GM12872 (cell line): ENCODE data around the gene PTCH1.

ENCODE experiments used
- TF ChIP-seq, protein P1 (sequence below): IDR thresholded peaks from 3 replicates; pipeline ENCODE4 v1.5.1; 2011; ENCODE audit warnings: low read depth, mild to moderate bottlenecking, low read length, moderate library complexity; ENCODE audit not compliant: insufficient read depth

PTCH1 gene

DNA sequence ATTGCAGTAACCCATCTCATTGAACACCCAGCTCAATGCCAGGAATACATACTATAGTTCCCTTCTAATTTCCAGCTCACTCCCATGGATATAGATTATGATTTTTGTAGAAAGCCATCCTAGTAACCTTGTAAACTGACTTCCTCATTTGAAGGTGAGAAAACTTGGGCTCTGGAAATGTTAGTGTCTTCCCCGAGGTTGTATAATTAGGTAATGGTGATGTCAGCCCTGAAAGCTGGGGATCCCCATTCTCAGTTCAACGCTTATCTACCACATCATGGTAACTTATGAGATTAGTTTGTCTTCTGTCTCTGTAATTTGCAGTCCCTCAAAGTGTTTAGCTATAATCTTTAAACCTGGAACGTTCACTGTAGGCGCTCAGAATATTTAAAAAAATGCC, 34.6 kb upstream of the PTCH1 start:
- TF ChIP-seq, protein P1, sequence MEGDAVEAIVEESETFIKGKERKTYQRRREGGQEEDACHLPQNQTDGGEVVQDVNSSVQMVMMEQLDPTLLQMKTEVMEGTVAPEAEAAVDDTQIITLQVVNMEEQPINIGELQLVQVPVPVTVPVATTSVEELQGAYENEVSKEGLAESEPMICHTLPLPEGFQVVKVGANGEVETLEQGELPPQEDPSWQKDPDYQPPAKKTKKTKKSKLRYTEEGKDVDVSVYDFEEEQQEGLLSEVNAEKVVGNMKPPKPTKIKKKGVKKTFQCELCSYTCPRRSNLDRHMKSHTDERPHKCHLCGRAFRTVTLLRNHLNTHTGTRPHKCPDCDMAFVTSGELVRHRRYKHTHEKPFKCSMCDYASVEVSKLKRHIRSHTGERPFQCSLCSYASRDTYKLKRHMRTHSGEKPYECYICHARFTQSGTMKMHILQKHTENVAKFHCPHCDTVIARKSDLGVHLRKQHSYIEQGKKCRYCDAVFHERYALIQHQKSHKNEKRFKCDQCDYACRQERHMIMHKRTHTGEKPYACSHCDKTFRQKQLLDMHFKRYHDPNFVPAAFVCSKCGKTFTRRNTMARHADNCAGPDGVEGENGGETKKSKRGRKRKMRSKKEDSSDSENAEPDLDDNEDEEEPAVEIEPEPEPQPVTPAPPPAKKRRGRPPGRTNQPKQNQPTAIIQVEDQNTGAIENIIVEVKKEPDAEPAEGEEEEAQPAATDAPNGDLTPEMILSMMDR, result no peak

DNA sequence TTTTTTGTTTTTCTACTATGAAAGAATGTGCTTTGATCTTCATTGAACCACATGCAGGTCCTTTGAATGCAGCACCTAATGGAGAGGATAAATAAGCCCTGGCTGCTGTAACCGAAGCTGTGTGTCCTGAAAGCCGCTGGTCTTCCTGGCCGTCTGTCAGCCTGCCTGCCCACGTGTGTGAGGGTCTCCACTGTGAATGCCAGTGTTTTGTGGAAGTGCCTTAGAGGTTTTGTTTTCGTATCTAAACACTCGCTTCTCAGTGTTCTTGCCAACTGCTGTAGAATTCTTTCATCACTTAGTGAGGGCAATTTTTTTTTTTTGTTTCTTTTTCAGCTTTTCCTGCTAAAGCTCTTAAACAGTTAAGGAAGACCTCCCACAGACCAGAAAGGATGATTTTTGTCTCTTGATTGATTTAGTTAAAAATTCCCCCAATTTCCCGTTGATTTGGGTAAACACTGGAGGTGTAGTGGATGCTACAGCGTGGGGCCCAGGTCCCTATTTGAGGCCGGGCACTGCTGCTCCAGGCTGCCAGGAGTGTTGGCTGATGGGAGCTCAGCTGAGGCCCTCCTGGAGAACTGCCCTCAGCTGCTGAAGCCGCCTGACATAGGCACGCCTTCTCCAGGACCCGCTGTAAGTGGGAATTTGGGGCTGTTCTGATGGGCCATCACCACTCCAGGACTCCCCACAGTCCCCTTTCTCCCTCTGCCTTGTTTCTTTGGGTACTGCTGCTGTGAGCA, 29.2 kb upstream of the PTCH1 start:
- TF ChIP-seq, protein P1, result no peak

DNA sequence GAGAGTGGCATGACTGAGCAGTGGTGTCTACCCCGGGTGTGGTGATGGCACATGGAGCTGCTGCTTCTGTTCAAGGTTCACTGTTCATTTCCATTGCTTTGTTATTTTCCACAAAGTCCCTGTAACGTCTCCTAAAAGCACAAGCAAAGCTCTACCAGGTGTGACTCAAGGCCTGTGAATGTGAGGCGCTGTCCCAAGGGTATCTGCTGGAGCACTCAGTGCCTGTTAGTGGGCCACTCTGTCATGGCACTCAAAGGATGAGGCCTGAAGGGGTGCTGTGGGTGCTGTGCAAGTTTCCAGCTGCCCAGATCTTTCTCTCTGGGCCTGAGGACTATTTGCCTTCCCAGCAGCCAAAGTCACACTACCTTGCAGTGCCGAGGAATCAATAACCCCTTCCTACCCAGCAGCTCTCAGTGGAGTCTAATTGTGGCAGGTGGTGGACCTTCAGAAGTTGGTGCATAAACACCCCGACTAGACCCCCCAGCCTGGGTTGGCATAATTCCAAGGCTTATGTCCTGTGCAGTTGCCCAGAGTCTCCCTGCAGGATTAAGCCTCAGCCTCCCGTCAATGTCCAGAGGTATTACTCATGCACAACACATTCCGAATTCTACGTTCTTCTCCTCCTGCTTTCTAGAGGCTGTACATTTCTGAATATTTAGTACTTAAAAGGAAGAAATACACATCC, 17.4 kb upstream of the PTCH1 start:
- TF ChIP-seq, protein P1, result no peak

DNA sequence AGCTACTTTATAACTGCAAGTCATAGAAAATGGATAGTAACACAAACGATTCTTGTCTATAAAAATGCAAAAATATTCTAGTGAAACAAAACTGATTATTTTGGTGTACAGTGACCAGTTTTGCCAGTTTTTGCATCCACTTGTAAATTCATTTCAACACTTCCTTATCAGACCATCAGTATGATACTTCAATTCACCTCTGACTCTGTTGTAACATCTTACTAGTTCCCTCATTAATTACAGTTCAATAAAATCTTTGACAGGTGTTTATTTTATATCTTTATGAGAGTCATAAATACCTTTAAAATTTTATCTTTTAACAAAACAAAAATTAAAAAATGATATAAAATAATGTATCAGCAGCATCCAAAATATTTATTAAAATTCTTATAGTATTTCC, 13.1 kb upstream of the PTCH1 start:
- TF ChIP-seq, protein P1, result no peak

DNA sequence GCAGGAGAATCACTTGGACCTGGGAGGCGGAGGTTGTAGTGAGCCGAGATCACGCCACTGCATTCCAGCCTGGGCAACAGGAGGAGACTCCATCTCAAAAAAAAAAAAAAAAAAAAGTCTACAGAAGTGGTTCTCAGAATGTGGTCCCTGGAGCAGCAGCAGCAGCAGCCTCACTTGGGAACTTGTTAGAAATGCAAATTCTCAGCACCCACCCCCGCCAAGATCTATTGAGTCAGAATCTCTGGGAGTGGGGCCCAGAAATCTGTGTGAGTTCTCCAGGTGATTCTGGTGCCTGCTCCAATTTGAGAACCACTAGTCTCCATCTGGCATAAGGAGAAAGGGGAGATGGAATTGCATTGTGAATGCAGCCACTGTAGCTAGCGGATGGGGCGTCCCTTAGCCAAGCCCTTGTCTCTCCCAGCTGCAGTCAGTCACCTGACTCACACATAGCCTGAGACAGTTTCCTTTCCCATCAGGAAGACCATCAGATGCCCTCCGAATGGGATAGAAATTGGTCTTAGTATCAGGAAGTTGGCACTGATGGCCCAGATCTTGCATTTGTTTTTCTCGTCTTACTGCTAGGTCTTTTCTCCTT, 12.2 kb upstream of the PTCH1 start:
- TF ChIP-seq, protein P1, result no peak

DNA sequence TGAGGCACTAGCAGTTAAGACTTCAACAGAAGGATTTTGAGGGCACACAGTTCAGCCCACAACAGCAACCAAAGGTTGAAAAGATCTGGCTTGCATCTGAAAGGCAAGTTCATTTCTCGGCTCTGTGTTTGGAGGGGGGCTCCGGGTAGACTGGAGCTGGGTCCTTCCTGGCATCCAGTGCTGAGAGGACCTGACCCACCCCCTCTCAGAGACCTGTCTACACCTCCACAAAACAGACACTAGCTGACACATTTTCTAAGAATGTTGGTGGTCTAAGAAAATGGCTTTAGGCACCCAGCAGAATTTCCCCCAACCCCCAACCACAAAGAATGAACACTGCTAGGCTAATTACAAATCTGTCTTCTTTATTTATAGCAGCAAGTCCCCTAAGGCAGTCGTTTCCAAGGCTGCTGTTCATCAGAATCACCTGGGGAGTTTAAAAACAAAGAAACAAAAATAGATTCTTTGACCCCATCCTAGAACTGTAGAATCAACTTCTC, 6.2 kb upstream of the PTCH1 start:
- TF ChIP-seq, protein P1, result no peak

DNA sequence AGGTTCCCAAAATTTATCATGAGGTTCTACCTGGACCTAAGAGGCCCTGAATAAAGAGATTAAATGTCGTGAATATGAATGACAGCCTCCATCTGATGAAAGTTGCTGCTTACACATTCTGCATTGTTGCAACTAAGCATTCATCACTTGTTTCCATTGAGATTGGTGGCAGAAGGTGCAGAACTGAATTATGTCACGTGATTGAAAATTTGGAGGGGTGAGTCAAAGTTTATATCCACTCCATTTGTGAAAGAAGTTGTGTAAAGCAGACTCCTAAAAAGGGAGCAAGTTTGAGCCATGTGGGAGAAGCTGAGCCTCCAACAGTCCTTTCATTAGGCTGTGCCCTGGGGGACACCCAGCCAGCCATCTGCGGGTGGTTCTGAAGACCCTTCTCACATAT, 4.9 kb upstream of the PTCH1 start:
- TF ChIP-seq, protein P1, result no peak
